IMR-90 (cell line): ENCODE data around the gene ZDBF2.

ENCODE experiments used
- NFE2L2 ChIP-seq: fragments of 150-350 bp; IDR thresholded peaks from 2 replicates; pipeline ENCODE4 v1.6.1; 2016; ENCODE audit warnings: low read depth, mild to moderate bottlenecking, low read length
- POLR2A ChIP-seq: IDR thresholded peaks from 2 replicates; pipeline ENCODE4 v1.6.1; 2012; ENCODE audit warnings: mild to moderate bottlenecking, low read depth, low read length
- RAD21 ChIP-seq: IDR thresholded peaks from 2 replicates; pipeline ENCODE4 v1.6.1; 2012; ENCODE audit warnings: low read length, improper control_type of control experiment
- SMC3 ChIP-seq: fragments of 150-350 bp; IDR thresholded peaks from 2 replicates; pipeline ENCODE4 v1.6.1; 2016; ENCODE audit warnings: low read depth, mild to moderate bottlenecking, antibody characterized with exemption, low read length, moderate library complexity
- TF ChIP-seq, protein P1 (sequence below): conservative IDR thresholded peaks from 2 replicates; pipeline ENCODE4 v1.5.1; 2012; ENCODE audit warnings: mild to moderate bottlenecking, low read depth, low read length, improper control_type of control experiment

- TF ChIP-seq, protein P1, sequence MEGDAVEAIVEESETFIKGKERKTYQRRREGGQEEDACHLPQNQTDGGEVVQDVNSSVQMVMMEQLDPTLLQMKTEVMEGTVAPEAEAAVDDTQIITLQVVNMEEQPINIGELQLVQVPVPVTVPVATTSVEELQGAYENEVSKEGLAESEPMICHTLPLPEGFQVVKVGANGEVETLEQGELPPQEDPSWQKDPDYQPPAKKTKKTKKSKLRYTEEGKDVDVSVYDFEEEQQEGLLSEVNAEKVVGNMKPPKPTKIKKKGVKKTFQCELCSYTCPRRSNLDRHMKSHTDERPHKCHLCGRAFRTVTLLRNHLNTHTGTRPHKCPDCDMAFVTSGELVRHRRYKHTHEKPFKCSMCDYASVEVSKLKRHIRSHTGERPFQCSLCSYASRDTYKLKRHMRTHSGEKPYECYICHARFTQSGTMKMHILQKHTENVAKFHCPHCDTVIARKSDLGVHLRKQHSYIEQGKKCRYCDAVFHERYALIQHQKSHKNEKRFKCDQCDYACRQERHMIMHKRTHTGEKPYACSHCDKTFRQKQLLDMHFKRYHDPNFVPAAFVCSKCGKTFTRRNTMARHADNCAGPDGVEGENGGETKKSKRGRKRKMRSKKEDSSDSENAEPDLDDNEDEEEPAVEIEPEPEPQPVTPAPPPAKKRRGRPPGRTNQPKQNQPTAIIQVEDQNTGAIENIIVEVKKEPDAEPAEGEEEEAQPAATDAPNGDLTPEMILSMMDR: no peak
- TF ChIP-seq NFE2L2 (no peak), POLR2A (no peak), RAD21 (no peak), SMC3 (no peak)
Observed at GRCh38 chr2:206343816-206344215, 69.4 kb downstream of the ZDBF2 start.
